GM21528 (cell line): ENCODE data around the gene ZNF598.
A peak's percentile ranks its signal among the peaks of the same experiment; 100 is the strongest.
"Not testable (repeated sequence)": the region's sequence is repeated elsewhere in the genome, so short reads cannot be mapped to it uniquely, and the experiment has no call there.

ENCODE experiments used
- ATAC-seq: cut with Tn5 transposase; IDR thresholded peaks from one replicate; pipeline ENCODE4 v1.9.1; 2021; ENCODE audit warnings: mild to moderate bottlenecking, moderate library complexity; ENCODE audit not compliant: unreplicated experiment, low FRiP score

ZNF598 gene

DNA sequence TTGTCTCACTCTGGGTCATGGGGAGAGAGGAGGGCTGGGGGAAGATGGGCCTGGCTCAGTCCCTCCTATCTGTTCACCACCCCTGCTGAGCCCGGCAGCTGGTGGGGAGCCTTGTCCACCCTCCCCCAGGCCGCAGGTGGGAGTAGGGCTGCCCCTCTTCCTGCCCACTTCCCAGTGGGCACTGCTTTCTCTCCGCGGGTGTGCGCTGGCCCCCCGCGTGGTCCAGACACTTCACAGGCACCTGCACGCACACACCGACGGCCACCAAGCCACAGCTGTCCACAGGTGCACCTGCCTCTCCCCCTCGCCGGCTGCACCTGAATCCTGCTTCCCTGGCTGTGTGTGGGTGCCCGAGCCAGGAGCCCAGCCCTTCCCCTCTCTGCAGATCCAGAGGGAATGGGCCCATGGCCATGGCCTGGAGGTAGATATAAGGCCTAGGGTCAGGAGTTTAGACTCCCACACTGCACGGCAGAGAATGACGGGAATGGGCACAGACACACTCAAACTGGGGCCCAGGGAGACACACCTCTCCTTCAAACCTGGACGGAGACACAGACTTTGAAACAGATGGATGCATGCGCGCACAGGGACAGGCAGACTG lies 19.1 kb upstream of the ZNF598 start:
- no peak for ATAC-seq

GRCh38 chr16:2028146-2028545 lies 18.5 kb upstream of the ZNF598 start:
- no peak for ATAC-seq

DNA sequence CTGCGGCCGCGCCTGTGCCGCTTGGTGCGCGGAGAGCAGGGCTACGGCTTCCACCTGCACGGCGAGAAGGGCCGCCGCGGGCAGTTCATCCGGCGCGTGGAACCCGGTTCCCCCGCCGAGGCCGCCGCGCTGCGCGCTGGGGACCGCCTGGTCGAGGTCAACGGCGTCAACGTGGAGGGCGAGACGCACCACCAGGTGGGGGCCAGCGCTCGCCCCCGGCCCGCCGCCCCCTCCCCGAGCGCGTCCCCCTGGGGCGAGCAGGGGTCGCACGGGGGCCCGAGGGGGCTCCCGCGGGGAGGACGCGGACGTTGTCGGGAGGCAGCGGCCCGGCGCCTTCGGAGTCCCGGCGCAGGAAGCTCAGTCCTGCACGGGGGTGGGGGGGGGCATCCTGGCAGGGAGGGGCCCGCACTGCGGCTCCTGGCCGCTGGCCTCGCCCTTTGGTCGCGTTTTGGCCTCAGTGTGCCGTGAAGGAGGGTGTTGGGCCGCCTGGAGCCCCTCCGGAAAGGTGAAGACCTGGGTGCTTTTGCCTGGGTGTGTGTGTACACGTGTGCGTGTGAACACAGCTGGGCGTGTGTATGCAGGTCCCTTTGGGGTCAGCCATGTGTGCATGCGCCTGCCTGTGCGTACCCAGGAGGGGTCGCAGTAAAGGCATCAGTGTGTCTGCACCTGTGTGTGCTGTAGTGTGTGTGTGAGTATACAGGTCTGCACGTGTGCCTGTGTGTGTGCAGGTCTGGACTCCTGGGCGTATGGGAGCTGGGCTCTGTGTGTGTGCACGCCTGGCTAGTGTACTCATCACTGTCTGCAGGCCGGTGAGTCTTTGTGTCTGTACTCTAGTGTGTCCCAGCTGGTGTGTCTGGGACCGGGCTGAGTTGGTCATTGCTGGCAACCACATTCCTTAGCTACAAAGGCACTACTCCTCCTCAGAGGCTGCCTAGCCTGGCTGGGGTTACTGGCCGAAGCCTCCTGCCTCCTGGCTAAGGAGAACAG lies 17.7 kb upstream of the ZNF598 start:
- no peak for ATAC-seq

DNA sequence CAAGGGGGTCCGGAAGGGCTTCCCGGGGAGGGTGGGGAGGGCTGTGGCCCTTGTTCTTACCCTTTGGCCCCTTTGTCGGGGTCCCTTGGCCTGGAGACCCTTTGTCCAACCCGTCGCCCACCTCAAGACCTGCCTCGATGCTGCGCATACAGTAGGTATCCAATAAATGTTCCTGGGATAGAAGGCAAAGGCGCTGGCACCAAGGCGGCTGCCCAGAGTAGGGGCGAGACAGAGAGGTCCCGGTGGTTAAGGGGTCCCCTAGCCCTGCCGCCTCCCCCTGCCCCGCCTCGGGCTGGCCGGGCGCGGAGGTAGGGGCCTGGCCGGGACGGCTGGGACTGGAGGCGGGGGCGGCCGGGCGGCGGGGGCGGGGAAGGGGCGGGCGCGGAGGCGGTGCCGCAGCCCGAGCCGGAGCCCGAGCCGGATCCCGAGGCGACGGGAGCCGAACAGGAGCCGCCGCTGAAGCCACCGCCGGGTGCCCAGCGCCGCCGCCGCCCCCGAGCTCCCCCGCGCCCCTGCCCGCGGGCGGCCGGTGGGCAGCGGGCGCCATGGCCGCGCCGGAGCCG lies 16.9 kb upstream of the ZNF598 start, which contains the start of gene NHERF2:
Gene NHERF2 (plus strand): TSS at position 442 of the 563 bp plus-strand sequence. CDS start 104 bp downstream, at position 546.
- no peak for ATAC-seq

DNA sequence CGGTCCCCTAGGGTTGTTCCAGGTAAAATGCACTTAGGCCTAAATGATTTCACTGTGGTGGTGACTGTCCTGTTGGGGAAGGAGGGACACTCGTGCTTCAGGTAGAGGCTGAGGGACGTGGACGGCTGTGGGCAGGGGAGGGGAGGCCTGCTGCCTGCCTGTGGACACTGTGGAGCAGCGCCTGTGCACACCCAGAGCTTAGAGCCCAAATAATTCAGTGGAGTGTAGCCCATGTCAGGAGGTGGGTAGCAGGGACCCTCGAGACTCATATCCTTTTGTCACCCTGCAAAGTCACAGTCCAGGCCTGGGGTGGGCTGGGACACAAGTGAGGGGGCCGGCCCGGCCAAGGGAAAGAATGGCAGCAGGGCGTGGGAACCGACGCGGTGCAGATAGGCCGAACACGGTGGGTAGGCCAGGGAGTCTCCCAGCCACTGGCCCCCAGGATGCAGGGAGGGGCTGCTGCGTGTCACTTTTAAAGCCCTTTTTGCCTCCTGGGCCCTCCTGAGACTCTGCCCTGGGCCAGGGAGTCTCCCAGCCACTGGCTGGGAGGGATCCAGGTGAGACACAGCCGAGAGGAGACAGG lies 16.3 kb upstream of the ZNF598 start:
- ATAC-seq: no peak

DNA sequence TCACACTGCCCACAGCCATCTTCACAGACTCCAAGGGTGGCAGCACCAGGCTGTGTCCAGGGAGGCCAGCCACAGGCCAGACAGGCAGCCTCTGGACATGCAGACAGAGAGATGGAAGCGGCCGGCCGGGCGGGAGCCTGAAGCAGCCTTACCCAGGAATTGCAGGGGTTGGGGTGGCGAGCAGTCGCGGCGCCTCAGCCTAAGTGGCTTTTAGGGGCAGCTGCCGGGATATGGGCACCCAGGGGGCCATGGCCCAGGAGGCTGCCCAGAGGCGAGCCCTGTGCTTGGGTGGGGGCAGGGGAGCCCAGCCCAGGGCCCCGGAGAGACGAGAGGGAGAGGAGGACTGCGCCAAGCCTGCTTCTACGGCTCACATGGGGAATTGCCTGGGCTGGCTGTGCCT lies 15.6 kb upstream of the ZNF598 start:
- ATAC-seq: no peak

DNA sequence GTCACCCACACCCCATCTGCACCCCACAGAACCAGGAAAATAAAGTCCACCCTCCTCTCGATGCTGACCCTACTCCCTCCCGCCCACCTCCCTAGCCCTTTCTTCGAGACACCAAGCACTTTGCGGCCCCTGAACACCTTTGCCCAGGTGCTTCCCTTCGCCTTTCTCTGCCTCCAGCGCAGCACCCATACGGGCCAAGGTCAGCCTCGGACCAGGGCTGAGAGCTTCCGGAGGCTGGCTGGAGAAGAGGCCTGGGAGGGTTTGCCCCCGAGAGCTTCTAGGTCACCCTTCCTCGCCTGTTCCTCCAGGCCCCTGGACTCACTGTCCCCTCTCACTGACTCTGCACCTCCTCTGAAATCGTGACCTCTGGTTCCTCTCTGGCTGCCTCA lies 14.4 kb upstream of the ZNF598 start:
- no peak for ATAC-seq

DNA sequence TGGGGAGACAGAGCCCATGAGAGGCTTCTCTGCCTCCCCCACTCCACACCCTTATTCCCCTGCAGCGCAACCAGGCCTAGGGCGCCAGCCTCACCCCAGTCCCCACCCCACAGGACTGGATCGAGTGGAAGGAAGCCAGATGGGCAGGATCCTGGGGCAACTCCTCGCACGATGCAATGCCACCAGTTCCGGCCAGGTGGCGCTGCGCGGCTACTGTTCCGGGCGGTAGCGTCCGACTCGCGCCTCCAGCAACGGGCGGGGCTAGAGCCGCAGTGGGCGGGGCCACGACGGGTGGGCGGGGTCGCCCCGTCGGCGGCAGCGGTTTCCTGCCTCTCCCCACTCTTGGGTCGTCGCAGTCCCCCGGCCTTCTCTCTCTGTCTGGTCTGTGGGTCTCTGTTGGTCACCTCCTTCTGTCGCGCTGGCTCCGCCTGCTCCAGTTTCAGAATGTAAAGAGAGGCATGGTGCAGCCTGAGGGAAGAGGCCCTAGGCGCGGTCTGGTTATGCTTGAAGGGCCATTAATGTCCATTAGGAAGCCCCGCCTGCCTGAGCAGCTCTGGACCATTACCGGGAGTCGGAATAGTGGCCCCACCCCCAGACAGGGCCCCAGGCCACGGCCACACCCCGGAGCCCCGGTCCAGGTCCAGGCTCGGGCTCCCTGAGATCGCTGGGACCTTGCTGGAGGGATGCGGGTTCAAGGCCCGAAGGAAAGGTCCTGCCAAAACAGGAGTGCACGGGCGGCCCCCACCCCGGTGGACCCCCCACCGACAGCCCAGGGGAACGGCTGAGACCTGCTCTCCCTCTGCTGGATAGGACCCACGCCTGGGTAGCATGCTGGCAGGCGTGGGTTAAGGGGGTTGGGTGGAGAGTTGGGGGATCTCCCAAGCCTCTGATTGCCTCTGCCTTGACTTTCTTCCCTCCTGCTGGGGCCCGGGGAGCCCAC lies 13.7 kb upstream of the ZNF598 start:
- peak; percentile 59 for ATAC-seq

- ATAC-seq: peak; percentile 17
These were observed 13.1 kb upstream of the ZNF598 start for GRCh38 chr16:2022723-2023091.

DNA sequence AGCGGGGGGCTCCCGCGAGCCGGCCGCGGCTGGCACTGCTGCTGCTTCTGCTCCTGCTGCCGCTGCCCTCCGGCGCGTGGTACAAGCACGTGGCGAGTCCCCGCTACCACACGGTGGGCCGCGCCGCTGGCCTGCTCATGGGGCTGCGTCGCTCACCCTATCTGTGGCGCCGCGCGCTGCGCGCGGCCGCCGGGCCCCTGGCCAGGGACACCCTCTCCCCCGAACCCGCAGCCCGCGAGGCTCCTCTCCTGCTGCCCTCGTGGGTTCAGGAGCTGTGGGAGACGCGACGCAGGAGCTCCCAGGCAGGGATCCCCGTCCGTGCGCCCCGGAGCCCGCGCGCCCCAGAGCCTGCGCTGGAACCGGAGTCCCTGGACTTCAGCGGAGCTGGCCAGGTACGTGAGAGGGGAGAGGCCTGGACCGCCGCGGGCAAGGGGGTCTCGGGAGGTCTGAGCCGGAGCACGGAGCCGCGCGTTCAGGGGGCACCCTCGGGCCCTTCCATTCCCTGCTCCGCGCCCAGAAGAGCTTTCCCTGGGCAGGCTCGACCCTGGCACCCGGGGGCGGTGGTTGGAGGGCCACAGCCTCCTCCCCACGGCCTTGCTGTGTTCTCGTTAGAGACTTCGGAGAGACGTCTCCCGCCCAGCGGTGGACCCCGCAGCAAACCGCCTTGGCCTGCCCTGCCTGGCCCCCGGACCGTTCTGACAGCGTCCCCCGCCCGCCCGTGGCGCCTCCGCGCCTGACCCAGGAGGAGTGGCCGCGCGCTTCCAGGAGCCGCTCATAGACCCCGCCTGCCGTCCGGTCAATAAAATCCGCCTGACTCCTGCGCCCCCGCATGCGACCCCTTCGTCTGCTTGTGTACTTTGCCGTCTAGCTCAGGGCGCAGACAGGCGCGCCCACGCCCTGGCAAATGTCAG lies 10.6 kb upstream of the ZNF598 start:
- ATAC-seq: no peak

DNA sequence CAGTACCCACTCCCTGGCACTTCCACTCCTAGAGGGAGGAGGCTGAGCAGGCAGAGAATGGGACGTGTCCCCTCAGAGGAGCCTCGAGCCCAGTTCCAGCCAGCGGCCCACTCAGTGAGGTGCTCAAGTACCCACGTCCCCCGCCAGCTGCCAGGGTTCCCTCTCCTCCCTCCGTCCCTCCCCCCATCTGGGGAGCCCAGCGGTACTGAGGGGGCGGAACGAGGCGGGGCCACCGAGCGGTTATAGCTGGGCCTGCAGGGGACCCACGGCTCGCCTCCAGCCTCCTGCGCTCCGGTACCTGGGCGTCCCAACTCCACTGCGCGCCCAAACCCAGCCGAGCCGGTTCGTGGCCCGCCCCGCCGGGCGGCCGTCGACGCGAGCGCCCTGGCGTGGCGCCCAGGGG lies 9.9 kb upstream of the ZNF598 start, which contains the start of gene NPW:
Gene NPW (plus strand): TSS at position 268 of the 403 bp plus-strand sequence.
- no peak for ATAC-seq

DNA sequence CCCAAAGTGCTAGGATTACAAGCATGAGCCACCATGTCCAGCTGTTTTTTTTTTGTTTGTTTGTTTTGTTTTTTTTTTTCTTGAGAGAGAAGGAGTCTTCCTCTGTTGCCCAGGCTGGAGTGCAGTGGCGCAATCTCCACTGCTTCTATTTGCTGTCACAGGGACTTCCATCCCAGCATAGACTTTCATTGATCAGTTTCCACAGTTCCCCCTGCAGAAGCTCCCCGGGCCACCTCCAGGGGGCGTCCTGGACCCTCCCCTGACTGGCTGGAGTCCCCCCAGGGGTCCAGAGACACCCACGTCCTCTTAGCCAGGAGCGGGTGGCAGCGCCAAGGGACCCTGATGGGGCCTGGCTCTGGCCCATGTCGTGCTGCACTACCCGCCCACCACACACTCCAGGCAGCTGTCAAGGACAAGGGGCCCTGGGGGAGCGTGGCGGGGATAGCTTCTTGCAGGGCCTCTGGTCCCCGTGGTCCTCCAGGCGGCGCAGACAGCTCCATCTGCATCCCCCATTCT lies 6.8 kb upstream of the ZNF598 start:
- ATAC-seq: no peak

DNA sequence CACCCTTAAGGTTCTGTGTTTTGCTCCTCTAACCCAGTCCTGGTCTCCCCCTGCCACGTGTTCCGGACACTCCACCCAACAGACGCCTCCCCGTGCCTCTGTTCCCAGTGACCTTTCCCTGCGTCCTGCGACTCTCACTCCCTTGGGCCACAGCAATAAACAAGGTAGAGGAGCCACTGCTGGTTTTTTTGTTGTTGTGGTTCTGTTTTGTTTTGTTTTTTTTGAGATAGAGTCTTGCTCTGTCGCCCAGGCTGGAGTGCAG lies 6.3 kb upstream of the ZNF598 start:
- no peak for ATAC-seq

DNA sequence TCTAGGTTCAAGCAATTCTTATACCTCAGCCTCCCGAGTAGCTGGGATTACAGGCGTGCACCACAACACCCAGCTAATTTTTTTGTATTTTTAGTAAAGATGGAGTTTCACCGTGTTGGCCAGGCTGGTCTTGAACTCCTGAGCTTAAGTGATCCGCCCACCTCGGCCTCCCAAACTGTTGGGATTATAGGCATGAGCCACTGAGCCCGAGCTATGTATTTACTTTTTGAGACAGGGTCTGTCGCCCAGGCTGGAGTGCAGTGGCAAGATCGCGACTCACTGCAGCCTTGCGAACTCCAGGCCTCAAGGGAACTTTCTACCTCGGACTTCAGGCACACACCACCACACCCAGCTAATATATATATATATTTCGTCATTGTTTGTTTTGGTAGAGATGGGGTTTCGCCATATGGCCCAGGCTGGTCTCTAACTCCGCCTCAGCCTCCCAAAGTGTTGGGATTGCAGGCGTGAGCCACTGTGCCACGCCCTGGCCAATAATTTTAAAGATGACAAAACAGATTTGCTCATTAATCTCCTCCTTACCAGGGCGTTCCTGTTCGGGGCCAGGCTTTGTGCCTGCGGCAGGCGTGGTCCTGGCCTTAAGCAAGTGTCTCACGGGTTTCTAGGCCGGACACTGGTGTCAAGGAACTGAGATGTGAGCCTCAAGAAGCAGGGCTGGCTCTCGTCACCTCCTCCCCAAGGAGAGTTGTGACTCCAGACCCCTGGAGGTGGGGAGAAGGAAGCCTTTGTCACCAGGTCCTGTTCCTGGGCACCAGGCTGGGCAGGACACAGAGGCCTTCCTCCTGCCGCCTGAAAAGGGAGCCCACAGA lies 5.7 kb upstream of the ZNF598 start:
- ATAC-seq: no peak

- ATAC-seq: no peak
These were observed 3.9 kb upstream of the ZNF598 start for GRCh38 chr16:2013527-2013926.

GRCh38 chr16:2011726-2012125 lies 2.1 kb upstream of the ZNF598 start:
- ATAC-seq: not testable (repeated sequence)

DNA sequence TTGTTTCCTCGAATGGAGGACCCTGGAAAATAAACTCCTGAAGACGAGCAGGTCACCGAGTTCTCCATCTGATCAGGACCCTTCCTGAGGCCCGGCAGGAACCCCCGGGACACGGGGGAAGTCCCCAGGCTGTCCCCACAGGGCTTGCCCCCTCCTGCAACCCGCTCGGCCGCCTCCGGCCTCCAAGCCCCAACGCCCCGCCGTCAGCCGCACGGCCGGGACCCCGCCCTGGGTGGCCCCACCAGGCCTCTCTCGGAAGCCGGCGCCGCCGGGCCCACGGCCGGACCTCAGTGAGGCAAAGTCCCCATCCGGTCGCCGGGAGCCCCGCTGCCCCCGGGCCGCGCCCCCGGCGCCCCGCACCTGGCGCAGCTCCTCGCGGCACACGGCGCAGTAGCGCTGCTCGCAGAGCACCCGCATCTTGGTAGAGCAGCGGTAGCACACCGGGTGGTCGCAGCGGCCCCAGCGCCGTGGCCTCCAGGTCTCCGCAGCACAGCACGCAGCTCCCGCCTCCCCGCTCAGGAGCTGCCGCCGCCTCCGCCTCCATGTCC lies 383 bp downstream of the ZNF598 start:
- no peak for ATAC-seq

DNA sequence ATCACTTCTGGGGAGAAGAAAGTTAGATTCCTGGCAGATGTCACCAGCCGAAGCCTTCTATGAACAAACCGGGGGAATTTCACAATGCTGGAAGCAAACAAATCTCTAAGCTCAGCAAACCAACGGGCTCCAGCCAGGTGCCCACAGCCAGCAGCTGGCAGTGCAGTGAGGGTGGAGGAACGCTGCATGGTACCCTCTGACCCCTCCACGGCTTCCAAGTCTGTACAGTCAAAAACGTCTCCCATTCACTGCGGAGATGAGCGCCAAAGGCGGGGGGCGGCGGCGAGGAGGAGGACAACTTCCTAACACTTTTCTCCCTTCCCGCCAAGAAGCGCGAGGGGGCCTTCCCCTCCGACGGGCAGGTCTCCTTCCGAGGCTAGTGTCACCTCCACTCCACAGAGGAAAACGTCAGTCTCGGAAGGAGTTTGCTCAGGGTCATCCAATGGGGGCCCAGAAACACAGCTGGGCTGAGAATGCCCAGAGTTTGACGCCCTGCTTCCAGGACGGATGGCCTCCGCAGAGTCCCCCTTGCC lies 924 bp downstream of the ZNF598 start:
- ATAC-seq: no peak
